ENCODE measurements around the gene PCYT2.

Gene PCYT2

GRCh38 chr17:81898029-81898866, 13.0 kb downstream of the PCYT2 start:
- in situ Hi-C loops (cut with HindIII; ENCODE audit: low sequenced_read_pairs): no loop called here
- TF ChIP-seq CTCF (IDR thresholded peaks at IDR 0.05; ENCODE audit: low read depth, low read length): no peak
- H3K4me3 ChIP-seq (ENCODE audit: low read depth, low read length): no peak overlapping the region
- peak; percentile 94 for DNase-seq (ENCODE audit: low read depth, low spot score)

GRCh38 chr17:81895400-81895799, 15.8 kb downstream of the PCYT2 start:
- DNase-seq (ENCODE audit: low read depth, low spot score): no peak
- in situ Hi-C loops (cut with HindIII; ENCODE audit: low sequenced_read_pairs): no loop called here
- TF ChIP-seq CTCF (IDR thresholded peaks at IDR 0.05; ENCODE audit: low read depth, low read length): no peak
- H3K4me3 ChIP-seq (ENCODE audit: low read depth, low read length): no peak overlapping the region

DNA sequence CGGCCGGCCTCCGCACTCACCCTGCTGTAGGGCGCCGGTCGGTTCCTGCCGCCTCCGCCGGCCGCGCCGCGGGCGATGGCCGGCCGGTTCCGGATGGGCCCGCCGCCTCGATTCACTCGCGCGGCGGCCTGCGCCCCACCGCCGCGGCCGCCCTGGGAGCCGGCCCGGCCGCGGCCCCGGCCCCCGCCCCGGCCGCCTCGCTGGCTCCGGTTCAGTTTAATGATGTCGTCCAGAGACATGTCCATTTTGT, 20.0 kb downstream of the PCYT2 start:
- H3K4me3 ChIP-seq (ENCODE audit: low read depth, low read length): peak overlapping the region; percentile 67
- no peak for TF ChIP-seq CTCF (IDR thresholded peaks at IDR 0.05; ENCODE audit: low read depth, low read length)
- no peak for DNase-seq (ENCODE audit: low read depth, low spot score)
- in situ Hi-C loops (cut with HindIII; ENCODE audit: low sequenced_read_pairs): no loop called here

- TF ChIP-seq CTCF (IDR thresholded peaks at IDR 0.05; ENCODE audit: low read depth, low read length): no peak
- in situ Hi-C loops (cut with HindIII; ENCODE audit: low sequenced_read_pairs): no loop called here
- no peak for DNase-seq (ENCODE audit: low read depth, low spot score)
- H3K4me3 ChIP-seq (ENCODE audit: low read depth, low read length): peak overlapping the region; percentile 67
Measured at GRCh38 chr17:81890447-81891302, 20.5 kb downstream of the PCYT2 start.

GRCh38 chr17:81889602-81890001, 21.6 kb downstream of the PCYT2 start:
- no peak for TF ChIP-seq CTCF (IDR thresholded peaks at IDR 0.05; ENCODE audit: low read depth, low read length)
- in situ Hi-C loops (cut with HindIII; ENCODE audit: low sequenced_read_pairs): no loop called here
- H3K4me3 ChIP-seq (ENCODE audit: low read depth, low read length): no peak overlapping the region
- no peak for DNase-seq (ENCODE audit: low read depth, low spot score)

DNA sequence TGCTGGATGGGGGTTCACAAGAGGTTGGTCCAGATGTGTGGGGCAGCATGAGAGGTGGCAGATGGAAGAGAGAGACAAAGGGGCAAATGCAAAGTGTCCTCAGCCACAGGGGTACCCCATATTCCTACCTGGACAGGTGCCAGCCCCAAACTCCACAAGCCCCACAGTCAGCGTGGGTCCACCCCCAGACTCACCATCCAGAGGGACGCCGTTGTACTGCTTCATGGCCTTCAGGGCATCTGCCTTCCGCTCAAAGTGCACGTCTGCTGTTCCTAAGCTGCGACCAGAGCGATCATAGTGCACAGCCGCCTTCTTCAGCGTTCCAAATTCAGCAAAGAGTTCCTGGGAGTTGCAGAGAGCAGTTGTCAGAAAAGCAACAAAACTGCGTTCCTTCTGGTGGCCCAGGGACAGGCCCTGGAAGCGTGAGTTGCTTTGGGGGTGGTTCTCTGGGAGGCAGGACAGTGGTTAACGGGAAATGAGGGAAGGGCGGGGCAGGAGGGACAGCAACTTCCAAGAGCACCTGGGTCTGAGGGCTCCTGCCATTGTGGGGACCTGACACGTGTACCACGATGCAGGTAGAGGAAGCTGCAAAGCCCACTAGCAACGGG, 22.1 kb downstream of the PCYT2 start:
- in situ Hi-C loops (cut with HindIII; ENCODE audit: low sequenced_read_pairs): no loop called here
- TF ChIP-seq CTCF (IDR thresholded peaks at IDR 0.05; ENCODE audit: low read depth, low read length): no peak
- no peak for DNase-seq (ENCODE audit: low read depth, low spot score)
- H3K4me3 ChIP-seq (ENCODE audit: low read depth, low read length): no peak overlapping the region

All from astrocyte of the spinal cord (primary cell).